Mesenteric fat pad (tissue), 1 donor: ENCODE results near the gene OSBPL5. TPM values are rescaled to one million over a fixed set of nuclear protein-coding genes. Genes with fewer than 3 reads are reported as not detected.
"Not testable (repeated sequence)": the region's sequence is repeated elsewhere in the genome, so short reads cannot be mapped to it uniquely, and the experiment has no call there.

Experiments
- DNase-seq: peaks from one replicate; pipeline ENCODE4 v3.0.0-alpha.2; 2020; ENCODE audit warnings: low spot score
- total RNA-seq: library from RNA; stranded (reverse); fragmentation: NEBNext Ultra II Directional; extraction: Animal tissue kit (Norgen Biotek cat#: 25700); gene quantifications from one replicate; pipeline ENCODE4 v1.2.1, GENCODE V29; 2021
- donor health status: DM: yes; HTN: yes; CAD: no.

The OSBPL5 gene
- total RNA-seq, 1 donor from 2014 or later = 41.4 TPM

DNA sequence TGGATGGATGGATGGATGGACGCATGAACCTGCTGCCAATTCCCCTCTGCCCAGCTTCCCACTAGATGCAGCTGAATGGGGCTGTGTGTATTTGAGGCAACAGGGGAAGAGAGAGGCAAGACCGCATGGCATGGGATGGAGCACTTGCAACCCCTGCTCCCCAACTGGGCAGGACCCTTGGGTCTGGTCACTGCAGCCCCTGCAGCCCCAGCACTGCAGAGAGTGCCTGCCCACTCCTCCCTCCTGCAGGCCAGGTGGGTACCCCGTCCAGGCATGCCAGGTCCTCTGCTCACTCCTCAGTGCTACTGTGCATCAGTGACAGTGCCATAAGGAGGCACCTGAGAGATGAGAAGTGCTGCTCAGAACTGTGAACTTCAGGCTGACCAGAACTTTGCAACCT is 40.3 kb downstream of the OSBPL5 start:
- peak; percentile 41 for DNase-seq

DNA sequence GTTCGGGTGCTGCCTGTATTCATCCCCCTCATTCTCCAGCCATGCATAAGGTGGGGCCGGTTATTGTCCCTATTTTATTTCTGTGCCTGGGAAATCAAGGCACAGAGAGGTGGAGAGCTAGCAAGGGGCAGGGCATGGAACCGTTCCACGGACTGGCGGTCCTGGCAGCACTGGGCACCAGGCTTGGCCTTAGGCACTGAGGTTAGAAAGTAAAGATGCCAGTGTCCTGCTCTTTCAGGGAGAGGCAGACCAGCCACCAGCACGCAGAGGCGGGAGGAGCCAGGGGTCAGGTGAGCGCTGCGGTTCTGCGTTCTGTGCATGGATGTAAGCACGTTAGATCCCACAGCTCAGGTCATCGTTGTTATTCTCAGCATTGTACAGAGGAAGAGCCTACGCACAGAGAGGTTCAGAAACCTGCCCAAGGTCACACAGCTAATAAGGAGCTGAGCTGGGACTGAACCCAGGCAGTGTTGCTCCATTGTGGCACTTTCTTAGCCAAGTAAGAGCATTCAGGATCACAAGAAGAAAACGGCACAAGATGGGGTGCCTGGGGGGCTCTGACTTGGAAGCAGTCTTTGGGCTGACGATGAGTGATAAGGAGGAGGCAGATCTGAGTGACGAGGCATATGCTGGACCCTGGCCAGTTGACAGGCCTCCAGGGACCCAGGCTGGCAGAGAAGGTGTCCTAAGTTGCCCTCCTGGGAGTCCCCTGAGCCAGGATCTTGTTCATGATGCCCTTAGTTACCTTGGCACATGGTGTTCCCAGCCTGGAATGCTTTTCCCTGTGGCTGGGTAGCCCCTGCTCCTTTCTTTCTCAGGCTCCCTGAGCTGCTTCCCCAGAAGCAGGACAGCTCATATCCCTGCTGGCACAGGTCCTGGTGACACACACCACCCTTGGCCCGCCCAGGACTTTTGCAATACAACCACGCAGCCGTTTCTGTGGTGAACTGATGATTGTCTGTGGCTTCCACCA is 41.1 kb downstream of the OSBPL5 start:
- DNase-seq = peak; percentile 91

DNA sequence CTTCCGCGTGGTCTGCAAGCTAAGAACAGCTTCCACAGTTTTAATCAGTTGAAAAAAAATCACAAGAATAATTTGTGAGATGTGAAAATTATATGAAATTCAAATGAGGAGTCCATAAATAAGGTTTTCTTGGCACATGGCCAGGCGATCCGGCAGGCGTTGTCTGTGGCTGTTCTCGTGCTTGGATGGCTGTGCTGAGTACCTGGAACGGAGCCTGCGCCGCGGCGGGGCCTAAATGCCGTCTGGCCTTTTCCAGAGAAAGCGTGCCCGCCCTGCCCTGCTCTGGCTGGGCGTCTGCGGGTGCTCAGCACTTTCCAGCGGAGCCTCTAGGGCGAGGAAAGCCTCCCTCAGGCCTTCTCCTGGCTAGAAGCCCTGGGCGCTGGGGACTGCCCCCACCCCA is 41.8 kb downstream of the OSBPL5 start:
- peak; percentile 91 for DNase-seq

DNA sequence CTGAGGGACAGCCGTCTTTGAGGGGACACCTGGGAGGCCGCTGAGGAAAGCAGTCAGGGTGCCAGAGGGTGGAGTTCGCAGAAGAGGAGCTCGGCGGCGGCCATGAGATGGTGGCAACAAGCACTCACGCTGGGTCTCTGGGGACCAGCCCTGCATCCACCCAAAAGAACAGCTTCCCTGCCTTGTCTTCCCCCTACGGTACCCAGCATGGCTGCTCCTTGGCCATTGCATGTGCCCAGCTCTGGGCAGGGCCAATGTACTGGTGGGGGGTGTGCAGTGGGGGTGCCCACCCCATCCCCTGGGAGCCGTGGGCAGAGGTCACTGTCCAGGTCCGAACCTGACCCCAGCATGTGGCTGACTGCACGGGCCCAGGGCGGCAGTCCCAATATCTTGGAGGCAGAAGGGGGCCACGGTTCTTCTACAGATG is 42.3 kb downstream of the OSBPL5 start:
- DNase-seq = peak; percentile 82

DNA sequence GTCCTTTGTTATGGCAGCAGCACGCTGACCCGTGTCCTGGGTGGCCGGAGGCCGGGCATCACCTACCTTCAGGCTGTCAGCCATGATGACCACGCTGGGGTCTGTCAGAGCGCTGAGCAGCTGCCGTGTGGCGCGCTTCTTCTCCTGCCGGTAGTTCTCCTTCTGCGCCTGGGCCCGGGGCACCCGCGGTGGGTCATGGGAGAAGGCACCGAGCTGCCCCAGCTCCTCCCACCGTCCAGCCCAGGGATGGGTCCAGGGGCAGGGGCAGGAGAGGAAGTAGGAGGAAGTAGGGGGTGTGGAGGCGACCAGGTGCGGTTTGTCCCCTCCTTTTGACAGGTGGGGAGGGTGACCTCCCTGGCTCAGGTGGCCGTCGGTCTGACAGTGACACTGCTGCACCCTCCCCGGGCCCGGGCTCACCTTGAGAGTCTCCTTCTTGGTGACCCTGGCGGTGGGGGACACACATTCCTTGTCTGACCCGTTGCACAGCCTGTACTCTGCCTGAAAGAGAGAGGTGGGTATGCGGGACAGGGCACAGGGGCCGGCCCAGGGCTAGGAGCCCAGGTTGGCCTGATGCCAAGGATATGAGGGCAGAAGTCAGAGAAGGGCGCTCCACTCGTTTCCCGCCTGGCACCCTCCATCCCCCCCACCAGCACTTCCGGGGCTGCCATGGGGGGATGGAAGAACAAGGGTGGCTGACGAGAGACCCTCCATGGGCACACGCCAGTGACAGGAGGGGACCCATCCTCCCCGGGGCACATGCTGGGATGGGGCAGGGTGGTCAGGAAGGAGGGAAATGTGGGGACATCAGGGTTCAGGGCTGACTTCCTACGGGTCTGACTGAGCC is 43.0 kb downstream of the OSBPL5 start:
- DNase-seq = peak; percentile 71

DNA sequence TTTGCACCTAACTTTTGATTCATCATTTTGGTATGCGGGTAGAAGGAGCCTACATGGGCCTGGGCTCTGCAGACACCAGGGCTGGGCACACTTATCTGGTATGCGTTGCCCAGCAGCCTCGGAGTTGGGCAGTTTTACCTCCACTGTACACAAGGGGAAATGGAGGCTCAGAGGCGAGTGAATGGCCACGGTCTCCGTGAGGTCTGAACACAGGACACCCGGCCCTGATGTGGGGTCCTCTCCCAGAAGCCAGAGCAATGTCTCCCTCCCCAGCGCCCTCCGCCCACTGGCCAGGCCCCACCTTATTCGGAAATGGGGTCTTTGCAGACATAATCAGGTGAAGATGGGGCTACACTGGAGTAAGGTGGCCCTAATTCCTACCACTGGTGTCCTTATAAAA is 43.7 kb downstream of the OSBPL5 start:
- DNase-seq = peak; percentile 78

DNA sequence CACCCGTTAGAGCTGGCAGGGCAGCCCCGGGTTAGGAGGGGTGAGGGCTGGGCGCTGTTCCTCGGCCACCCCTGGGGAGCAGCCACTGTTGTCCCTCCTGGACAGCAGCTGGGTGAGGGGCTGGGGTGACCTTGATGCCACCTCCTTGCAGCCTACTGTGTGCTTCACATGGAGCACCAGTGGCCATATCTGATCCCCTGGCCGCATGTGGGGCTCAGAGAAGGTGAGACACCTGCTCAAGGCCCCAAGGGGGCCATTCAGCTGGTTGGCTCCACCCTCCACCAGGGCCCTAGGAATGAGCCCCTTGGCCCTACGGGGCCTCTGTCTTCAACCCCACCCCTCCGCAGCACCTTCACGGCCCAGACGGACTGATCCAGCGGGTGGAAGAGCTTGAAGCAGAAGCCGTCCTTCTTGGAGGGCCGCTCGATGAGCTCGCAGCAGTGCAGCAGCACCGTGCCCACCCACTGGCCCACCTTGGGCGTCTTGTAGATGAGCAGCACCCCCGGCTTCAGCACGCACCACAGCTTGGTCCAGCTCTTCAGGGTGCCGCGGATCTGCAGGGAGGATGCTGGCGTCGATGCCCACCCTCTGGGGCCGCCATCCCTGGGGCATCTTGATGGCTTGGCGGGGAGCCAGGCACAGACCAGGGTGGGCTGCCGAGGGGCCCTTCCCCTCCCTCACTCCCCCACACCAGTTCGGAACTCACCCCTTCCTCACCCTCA is 44.9 kb downstream of the OSBPL5 start:
- peak; percentile 88 for DNase-seq

DNA sequence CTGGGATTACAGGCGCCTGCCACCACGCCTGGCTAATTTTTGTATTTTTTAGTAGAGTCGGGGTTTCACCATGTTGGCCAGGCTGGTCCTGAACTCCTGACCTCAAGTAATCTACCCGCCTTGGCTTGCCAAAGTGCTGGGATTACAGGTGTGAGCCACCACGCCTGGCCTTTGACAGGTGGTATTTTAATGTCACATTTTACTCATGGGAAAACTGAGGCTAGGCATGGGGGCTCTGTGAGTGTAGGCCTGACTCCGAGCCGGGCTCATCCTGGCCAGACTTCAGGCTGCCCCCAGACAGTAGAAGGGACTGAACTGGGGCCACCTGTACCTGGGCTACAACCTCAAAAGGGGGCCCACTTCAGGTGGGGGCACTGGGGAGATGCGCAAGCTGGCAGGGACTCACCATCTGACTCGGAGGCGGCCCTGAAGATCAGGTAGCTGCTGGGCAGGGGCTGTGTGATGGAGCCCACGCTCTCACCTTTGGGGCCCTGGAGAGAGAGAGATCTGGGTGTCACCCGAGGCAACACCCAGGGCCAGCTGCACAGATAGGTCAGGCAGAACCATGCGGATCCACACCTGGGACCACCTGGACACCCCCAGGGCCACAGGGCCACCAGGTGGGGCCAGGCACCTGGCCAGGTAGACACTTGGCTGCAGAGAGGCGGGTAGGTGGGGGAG is 45.8 kb downstream of the OSBPL5 start:
- peak; percentile 75 for DNase-seq

DNA sequence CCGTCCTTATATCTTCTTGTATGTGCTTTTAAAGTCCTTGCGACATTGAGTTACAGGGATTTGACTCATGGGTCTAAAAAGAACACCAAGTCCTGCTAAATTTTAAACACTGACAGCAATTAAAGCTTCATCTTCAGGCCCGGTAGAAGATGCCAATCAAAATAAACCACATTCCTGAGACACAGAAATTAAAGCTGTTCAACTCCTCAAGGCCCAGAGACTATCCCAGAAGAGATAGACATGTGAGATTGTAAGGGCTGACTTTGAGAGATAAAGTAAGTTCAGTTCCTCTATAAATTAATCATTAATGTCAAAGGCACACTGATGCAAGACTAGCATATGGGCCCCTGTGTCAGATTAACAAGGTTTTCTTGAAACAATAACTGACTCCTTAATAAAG is 49.8 kb downstream of the OSBPL5 start:
- no peak for DNase-seq

DNA sequence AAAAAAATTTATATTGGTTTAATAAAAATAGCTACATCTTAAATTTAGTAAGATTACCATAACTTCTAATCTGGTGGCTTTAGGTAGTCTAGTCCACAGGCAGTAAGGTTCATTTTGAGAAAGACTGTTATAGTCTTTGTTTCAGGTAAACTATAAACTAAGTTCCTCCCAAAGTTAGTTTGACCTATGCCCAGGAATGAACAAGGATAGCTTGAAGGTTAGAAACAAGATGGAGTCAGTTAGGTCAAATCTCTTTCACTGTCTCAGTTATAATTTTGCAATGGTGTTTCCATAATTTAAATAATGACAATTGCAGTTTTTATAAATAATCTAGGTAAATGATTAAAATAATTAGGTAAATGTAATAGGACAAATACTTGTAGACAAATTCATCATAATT is 51.4 kb downstream of the OSBPL5 start:
- not testable (repeated sequence) for DNase-seq

DNA sequence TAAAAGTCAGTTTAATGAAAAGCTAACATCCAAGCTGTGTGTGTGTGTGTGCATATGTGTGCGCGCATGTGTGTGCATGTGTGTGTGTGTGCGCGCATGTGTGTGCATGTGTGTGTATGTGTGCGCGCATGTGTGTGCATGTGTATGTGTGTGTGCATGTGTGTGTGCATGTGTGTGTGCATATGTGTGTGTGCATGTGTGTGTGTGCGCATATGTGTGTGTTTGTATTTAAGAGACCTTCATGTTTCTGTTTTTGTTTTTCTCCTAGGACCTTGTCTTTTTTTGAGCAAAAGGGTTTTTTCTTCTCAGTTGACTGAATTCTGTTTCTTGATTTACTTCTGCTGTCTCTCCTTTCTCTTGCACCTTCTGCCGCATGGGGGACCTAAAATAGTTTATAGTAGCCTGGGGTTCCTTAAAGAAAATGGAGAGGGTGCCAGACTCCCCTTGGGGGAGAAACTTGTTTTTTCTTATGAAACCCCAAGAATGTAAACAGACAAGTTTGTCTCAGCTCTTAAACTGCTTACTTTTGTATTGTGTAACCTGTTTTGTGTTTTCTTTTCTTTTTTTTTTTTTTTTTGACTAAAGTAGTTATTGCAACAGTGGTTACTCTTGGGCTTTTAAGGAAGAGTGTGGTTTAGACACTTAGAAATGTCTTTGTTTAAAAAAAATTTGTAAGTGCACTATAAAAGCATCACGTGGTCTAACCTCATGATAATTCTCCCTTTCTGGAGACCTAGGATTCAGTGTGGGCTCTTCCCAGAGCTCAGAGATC is 53.0 kb downstream of the OSBPL5 start:
- no peak for DNase-seq

DNA sequence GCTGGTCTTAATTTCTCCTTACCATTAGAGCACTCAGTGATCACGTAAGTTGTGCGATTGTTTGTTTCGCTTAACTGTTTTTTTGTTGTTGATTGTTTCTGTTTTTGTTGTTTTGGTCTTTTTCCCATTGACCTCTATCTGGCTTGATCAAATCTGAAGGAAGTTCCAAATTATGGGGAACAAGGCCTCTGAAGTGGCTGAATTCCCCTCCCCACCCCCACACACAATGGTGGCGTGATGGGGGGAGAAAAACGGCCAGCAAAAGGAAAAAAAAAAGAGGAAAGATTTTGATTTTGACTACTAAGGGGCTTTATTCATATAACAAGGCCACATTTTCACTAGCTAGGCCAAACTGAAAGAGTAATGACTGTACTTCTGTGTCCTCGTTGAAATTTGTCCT is 53.6 kb downstream of the OSBPL5 start:
- DNase-seq = no peak

DNA sequence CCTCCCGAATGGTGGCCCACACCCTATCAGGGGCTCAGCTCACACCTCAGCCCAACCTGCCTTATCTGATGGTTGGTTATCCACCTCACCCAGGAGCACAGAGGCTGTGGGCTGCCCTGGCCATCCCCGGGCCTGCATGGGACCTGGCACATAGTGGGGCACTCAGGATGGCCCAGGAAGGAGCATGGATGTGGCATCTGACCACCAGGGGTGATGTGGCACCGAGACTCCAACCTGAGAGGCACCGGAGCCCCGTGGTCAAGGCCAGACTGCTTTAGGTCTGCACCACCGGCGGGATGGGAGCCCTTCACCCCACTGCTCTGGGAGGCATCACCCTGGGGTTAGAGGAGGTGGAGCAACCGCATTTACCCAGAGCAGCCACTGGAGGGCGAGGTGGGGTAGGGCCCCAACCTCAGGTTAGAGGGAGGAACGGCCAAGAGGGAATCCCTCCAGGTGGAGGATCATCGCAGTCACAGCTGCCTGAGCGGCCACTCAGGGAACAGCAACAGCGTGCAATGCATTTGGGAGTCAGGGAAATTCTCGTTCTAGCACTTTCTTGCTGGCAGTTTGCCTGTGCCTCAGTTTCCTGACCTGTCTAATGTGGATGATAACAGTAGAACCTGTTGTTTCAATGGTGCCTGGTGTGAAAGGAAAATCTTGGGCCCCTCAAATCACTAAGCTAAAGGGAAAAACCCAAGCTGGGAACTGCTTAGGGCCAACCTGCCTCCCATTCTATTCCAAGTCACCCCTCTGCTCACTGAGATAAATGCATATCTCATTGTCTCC is 55.0 kb downstream of the OSBPL5 start:
- DNase-seq = peak; percentile 88

DNA sequence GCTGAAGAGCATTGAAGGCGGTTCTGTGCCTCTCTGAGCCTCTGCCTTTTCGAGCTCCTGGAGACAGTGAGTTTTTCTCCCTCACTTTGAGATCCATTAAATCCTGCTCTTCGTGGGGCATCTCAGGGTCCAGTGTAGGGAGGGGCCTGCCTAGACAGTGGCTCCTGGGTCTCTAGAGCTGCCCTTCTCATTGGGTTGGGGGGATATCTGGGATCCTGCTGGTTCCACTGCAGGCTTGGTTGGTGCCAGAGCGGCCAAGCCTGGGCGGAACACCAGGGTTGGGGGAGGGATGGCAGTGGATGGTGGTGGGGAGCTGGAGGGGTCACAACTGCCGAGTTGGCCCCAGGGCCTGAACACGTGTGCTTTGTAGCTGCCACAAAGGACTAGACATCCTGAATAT is 55.7 kb downstream of the OSBPL5 start:
- DNase-seq = peak; percentile 57

DNA sequence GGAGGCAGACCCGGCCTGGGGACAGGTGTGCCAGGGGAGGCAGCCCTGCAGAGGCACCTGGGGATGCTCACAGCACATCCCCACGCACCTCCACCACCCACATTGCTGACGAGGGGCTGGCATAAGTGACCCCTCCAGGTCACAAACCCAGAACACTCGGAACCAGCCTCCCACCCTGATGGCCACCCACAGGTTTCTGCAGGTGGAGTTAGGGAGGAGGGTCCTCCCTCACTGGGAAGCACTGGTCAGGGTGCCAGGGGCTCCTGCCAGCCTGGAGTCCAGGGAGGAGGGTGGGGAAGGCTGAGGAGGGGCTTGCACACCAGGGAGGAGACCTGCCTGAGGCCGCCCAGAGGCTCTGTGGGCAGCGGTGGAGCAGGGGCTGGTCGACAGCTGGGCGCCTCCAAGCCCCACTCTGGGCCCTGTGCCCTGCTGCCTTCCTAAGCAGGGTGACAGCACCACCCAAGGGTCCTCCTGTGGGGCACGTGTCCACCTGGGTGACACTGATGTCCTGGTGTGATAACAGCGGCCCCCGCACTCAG is 56.9 kb downstream of the OSBPL5 start:
- peak; percentile 73 for DNase-seq

DNA sequence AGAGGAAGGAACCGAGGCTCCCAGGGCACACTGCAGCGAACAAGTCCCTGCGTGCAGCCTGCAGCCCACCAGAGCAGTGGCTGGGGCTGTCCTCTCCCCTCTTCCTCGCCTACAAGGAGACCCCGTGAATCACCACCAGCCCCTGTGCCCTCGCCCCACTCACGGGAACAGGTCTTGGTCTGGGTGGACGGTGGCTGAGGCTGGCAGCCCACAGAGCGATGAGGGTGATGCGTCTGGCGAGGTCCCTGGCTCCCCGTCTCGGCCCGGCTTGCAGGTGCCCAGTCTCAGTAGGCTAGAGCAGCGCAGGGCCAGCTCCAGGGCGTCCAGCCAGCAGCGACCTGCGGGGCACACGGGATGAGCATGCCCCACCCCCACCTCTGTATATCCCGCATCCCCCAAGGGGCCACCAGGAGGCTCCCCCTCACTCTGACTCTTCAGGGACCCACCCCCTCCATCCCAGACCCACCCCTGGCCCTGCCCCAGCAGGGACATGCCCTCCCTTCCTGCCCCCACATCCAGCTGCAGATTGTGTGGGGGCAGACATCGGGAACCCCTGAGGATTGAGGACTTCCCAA is 57.4 kb downstream of the OSBPL5 start:
- DNase-seq = peak; percentile 69

DNA sequence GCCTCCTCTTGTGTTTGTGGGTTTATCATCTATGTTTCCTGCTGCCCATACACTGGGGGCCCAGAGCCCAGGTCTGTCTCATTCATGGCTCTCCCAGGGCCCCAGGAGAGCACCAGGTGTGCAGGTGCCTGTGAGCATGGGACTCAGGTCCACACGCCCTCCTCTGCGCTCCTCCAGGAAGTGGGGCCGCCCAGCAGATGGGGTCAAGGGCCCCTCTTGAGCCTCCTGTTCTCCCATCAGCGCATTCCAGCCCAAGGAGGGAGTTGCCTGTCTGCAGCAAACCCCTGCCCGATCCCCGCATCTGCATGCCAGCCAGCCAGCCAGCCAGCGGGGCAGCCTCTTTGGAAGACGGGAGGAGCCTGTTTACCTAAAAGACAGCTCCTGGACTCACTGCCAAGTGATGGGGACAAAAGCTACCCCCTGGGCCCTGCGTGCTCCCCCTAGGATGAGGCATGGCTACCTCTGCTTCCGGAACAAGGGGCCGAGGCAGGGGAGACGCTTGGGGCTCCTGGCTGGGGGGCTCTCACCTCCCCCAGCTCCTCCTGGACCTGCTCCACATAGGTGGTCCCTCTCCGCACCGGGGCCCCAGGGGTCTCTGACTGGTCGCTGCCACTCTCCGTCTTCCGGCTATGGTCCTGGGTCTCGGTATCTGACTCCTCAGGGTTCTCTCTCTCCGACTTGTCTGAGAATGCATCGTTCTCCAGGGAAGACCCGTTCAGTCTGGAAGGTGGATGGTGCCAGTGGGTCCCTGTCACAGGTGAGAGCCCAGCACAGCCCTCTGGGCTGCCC is 58.2 kb downstream of the OSBPL5 start:
- DNase-seq = peak; percentile 82
